Stimulated activated CD8-positive, alpha-beta memory T cell treated with anti-CD3 and anti-CD28 coated beads, Interleukin-7, amount 100 ng/mL, for 48 hours (primary cell): ENCODE data around the gene WDFY4.

Experiments
- DNase-seq, 2 donors: peaks; one replicate each; pipeline ENCODE4 v3.0.0-alpha.2; 2020; ENCODE audit warnings: low read depth in 1 of 2; ENCODE audit errors: extremely low read depth in 1 of 2

Gene WDFY4

GRCh38 chr10:48897441-48897790 lies 212.7 kb downstream of the WDFY4 start:
- DNase-seq: no peak

DNA sequence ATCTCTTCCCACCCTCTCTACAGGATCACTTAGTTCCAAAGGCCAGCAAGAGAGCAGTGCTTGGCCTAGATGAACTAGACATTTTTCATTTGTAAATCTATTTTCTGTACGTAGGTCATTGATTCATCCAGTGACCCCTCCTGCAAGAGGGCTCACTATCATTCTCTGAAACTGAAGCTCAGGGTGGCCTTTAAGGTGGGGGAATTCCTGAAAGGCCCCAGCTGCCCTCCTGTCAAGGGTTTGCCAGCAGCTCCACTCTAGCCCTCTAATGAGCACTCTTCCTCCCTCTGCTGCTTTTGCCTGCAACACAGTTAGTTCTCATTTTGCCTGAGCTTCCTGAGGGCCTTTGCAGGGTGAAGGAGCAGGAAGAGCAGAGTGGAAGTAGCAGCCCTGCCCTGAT lies 213.8 kb downstream of the WDFY4 start:
- no peak for DNase-seq

- no peak for DNase-seq
Observed at GRCh38 chr10:48899781-48900180, 215.1 kb downstream of the WDFY4 start.

DNA sequence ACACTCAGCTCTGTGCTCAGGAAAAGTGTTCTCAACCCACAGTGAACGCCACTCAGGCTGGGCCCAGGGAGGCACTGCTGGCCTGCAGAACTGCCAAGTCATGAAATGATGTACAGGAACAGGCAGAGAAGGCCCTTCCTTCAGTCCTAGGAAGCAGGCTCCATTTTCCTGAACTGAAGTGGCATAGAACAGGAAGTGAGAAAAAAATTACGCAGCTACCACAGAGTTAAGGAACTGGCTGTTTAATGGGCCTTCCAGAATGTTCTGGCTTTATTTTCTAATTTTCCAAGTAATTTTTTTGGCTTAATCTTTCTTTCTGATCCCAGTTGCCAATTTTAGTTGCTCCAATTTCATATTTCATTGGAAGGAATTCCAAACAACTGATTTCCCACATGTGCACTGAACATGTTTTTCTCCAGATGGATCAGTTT lies 215.7 kb downstream of the WDFY4 start:
- no peak for DNase-seq

- DNase-seq: no peak
Observed at GRCh38 chr10:48901319-48901718, 216.6 kb downstream of the WDFY4 start.

GRCh38 chr10:48902096-48902495 lies 217.4 kb downstream of the WDFY4 start:
- DNase-seq: no peak

DNA sequence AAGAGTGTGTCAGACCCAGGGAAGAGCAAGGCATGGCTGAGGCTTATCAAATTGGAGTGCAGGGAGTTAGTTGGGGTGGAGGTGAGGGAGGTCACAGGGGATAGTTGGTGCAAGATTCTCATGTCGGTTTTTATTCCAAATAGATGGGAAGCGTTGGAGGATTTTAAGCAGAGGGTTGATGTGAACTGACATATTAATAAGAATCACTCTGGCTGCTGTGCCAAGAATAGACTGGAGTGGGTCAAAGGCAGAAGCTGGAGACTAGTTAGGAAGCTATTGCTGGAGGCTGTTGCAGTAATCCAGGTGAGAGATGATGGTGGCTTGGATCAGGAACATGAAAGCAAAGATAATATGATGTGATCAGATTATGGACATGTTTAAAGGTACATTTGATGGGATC lies 218.5 kb downstream of the WDFY4 start:
- no peak for DNase-seq

- DNase-seq: no peak
Observed at GRCh38 chr10:48904861-48905260, 220.2 kb downstream of the WDFY4 start.

DNA sequence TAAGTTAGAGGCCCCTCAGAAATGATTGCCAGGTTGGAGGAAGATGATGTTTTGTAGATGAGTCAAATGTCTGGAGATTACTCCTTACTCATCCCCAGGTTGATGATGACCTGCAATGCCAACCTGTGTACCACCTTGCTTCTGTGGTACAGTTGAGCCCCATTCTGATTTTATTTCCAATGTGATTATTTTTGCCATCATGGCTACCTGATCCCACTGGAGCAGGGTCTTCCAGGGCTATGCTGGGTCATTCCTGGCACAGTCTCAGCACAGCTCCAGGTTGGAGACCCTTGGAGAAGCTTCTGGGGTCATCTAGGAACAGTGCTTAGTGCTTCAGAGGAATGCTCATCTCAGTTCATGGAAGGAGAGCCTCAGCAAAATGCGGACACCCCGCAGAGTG lies 220.6 kb downstream of the WDFY4 start:
- no peak for DNase-seq

GRCh38 chr10:48906841-48907240 lies 222.2 kb downstream of the WDFY4 start:
- no peak for DNase-seq

DNA sequence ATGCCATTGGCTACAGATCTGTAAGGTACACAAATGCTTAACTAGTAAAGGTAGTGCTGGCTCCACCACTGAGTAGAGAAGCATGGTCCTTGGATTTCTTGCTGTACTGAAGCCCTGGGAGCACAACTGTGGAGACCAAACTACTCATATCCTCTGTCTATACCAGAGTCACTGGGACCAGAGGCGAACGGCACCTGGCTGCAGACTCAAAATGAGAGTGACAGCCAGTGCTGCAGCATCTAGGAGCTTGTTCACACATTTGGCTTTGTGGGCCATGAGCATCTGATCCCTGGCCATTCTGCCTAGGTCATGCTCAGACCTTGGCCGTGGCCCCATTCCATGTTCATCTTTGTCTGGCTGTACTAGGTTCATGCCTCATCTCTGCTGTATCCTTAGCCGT lies 223.1 kb downstream of the WDFY4 start:
- DNase-seq: no peak

GRCh38 chr10:48910548-48910947 lies 225.9 kb downstream of the WDFY4 start:
- no peak for DNase-seq

DNA sequence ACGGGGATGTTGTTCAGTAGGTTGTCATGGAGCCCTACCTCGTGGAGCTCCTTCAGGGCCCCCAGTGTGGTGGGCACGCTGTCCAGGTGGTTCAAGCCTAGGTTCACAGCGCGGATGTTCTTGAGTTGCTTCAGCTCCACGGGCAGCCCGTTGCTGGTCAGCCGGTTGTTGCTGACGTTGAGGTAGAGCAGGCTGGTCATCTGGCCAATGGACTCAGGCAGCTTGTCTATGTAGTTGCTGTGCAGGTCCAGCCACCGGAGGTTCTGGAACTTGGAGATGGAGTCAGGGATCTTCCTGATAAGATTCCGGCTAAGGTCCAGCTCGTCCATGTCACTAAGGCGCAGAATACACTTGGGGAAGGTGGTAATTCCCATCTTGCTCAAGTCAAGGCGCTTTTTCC lies 229.0 kb downstream of the WDFY4 start:
- DNase-seq: no peak

- DNase-seq: no peak
Observed at GRCh38 chr10:48923748-48924147, 239.1 kb downstream of the WDFY4 start.

DNA sequence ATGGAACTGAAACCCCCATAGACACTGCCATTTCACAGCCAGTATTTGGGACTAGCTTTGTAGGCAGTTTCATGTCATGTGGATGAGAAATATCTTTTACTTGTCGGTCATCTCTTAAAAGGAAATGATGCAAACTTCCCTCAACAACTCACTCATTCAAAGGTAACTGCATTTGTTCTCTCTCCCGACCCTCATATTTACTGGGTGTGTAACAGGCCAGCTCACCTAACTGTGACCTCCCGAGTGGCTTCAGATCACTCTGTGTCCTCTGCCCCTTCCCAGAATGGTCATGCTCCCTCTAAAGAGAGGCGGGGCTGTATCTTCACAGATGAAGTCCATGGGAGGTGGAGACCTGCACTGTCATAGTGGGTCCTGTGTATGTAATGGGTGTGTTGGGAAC lies 240.3 kb downstream of the WDFY4 start:
- no peak for DNase-seq

GRCh38 chr10:48926255-48926654 lies 241.6 kb downstream of the WDFY4 start:
- DNase-seq: no peak

DNA sequence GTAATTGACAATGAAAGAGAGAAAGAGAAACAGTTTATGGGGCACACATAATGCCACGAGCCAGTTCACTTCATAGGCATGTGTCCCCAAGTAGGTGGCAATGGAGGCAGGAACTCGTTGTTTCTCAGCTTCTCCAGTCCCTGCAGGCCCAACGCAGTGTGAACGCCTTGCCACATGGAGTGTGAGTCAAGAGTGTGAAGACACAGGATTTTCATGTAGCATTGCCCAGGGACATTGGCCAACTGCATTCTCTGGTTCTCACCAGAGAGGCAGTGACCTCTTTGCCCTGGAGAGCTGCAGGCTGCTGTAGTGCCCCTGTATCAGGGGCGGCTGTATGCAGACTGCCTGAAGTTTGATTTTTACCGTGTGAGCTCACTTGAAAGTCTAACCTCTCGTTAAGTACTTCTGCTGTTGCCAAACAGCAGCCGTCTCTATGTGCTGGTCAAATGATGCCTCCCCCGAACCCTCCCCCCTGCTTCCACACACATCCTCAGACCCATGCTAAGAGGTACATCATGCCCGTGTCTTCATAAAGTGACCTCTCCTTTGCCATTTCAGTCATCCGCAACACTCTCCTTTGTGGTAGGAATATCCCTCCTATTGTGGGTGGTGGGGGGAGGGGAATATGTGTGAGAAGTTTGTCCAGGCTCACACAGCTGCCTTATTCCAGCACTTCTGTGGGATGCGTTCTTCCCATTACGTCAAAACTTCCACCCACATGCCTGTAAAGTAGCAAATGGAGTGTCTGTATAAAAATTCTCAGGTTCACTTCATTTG lies 242.3 kb downstream of the WDFY4 start:
- DNase-seq: no peak

GRCh38 chr10:48929413-48929990 lies 244.8 kb downstream of the WDFY4 start:
- no peak for DNase-seq

DNA sequence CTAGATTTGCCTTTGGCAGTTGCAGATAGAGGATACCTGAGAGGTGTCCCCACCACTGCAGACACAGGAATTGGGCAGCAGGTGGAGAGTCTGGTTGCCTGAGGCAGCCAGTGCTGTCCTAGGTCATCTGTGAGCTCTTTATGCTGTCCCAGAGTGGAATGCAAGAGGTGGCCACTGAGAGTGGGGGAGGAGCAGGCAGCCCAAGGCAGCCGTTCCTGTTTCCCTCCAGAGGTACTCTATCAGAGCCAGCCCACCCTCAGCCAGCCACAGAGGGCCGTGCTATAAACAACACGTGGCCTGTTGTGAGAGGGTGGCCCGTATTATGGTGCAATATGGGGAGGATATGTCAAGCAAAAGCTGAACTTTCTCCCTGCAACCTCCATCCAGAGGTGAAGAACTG lies 246.5 kb downstream of the WDFY4 start:
- DNase-seq: no peak

- DNase-seq: no peak
Observed at GRCh38 chr10:48932831-48933664, 248.4 kb downstream of the WDFY4 start.

- no peak for DNase-seq
Observed at GRCh38 chr10:48934672-48935501, 250.2 kb downstream of the WDFY4 start.
